NCI-H2081 treated with DMSO at 0.1 percent for 48 hours (cell line): ENCODE results near the gene SELENOP.
"Not testable (repeated sequence)": the region's sequence is repeated elsewhere in the genome, so short reads cannot be mapped to it uniquely, and the experiment has no call there.

Experiments used
- DNase-seq: peaks from one replicate; lab custom pipeline; 2025; lab: John Stamatoyannopoulos, UW

SELENOP gene

GRCh38 chr5:42826757-42827515 is 15.2 kb upstream of the SELENOP start:
- no peak for DNase-seq

GRCh38 chr5:42825422-42826148 is 13.9 kb upstream of the SELENOP start:
- no peak for DNase-seq

- no peak for DNase-seq
Measured at GRCh38 chr5:42824347-42824976, 12.8 kb upstream of the SELENOP start.

- no peak for DNase-seq
Measured at GRCh38 chr5:42822548-42822947, 10.9 kb upstream of the SELENOP start.

- no peak for DNase-seq
Measured at GRCh38 chr5:42819745-42820144, 8.1 kb upstream of the SELENOP start.

- not testable (repeated sequence) for DNase-seq
Measured at GRCh38 chr5:42816546-42816945, 4.9 kb upstream of the SELENOP start.

- no peak for DNase-seq
Measured at GRCh38 chr5:42813533-42813932, 1.8 kb upstream of the SELENOP start.

- no peak for DNase-seq
Measured at GRCh38 chr5:42812620-42813019, 928 bp upstream of the SELENOP start.

GRCh38 chr5:42810834-42811590 is 680 bp downstream of the SELENOP start:
- no peak for DNase-seq

- no peak for DNase-seq
Measured at GRCh38 chr5:42808888-42809611, 2.6 kb downstream of the SELENOP start.

- DNase-seq, result no peak
Measured at GRCh38 chr5:42807722-42808447, 3.8 kb downstream of the SELENOP start.

GRCh38 chr5:42806701-42807262 is 4.9 kb downstream of the SELENOP start:
- DNase-seq, result no peak

- DNase-seq, result no peak
Measured at GRCh38 chr5:42806004-42806700, 5.5 kb downstream of the SELENOP start.

GRCh38 chr5:42804717-42805339 is 6.9 kb downstream of the SELENOP start:
- DNase-seq, result no peak

GRCh38 chr5:42801516-42802166 is 10.1 kb downstream of the SELENOP start:
- DNase-seq, result no peak

GRCh38 chr5:42800748-42801330 is 10.9 kb downstream of the SELENOP start:
- DNase-seq, result no peak

- no peak for DNase-seq
Measured at GRCh38 chr5:42799668-42800114, 12.0 kb downstream of the SELENOP start.

- no peak for DNase-seq
Measured at GRCh38 chr5:42799241-42799608, 12.5 kb downstream of the SELENOP start.
